Skeletal muscle tissue (tissue), 4 donors: Measurements from ENCODE around the gene ZNF277. TPM values are rescaled to one million over a fixed set of nuclear protein-coding genes. Genes with fewer than 3 reads are reported as not detected.

Experiments
- H3K27ac ChIP-seq: one replicate; pipeline ENCODE4 v1.7.0; 2013; ENCODE audit warnings: mild to moderate bottlenecking, low read depth, low read length, inconsistent platforms
- H3K27me3 ChIP-seq, 3 donors: one replicate each; pipeline ENCODE4 v1.7.0; 2013; ENCODE audit warnings: low read length in 3 of 3; ENCODE audit not compliant: control insufficient read depth in 3 of 3, insufficient read depth in 3 of 3
- H3K36me3 ChIP-seq, 3 donors: one replicate each; pipeline ENCODE4 v1.7.0; 2013; ENCODE audit warnings: low read length in 3 of 3; ENCODE audit not compliant: control insufficient read depth in 3 of 3, insufficient read depth in 3 of 3
- H3K4me1 ChIP-seq, 3 donors: one replicate each; pipeline ENCODE4 v1.7.0; 2013; ENCODE audit warnings: low read length in 3 of 3, mild to moderate bottlenecking in 3 of 3; ENCODE audit not compliant: control insufficient read depth in 3 of 3, insufficient read depth in 3 of 3
- H3K4me3 ChIP-seq, 3 donors: one replicate each; pipeline ENCODE4 v1.7.0; 2013; ENCODE audit warnings: low read length in 3 of 3
- H3K9ac ChIP-seq, 3 donors: one replicate each; pipeline ENCODE4 v1.7.0; 2013; ENCODE audit warnings: low read length in 3 of 3, mild to moderate bottlenecking in 3 of 3, moderate library complexity in 2 of 3, low read depth in 1 of 3
- H3K9me3 ChIP-seq, 3 donors: one replicate each; pipeline ENCODE4 v1.7.0; 2013; ENCODE audit warnings: low read length in 3 of 3; ENCODE audit not compliant: control insufficient read depth in 3 of 3
- total RNA-seq: library from RNA; depleted of rRNA; stranded (reverse); fragments of >200 nt; gene quantifications from one replicate; pipeline ENCODE4 v1.2.3, GENCODE V29; 2014
- donor health status: Osteomylitis.

ZNF277 gene
- total RNA-seq, 1 donor from 2014 or later, result 17.7 TPM

DNA sequence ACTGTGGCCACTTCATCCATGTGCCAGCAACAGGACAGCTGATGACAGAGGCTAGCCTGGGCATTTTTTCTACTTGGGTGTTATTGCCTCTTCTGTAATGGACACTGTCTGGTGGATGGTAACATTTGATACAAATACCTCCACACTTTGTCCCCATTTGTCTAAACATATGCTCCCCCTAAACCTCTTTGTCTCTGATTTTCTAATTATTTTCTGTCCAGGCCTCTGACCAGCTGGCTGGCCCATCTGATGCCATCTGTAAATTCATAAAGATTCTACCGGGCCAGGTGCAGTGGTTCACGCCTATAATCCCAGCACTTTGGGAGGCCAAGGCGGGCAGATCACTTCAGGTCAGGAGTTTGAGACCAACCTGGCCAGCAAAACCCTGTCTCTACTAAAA, 159.1 kb downstream of the ZNF277 start:
- no peaks in the 10 kb centered on the region for H3K36me3 ChIP-seq
- H3K9me3 ChIP-seq, result no peaks in the 10 kb centered on the region
- no peak overlapping the region for H3K4me3 ChIP-seq
- no peak overlapping the region for H3K9ac ChIP-seq
- peaks cover 0 to 4% (median 0%) of the 10 kb centered on the region in 3 donors for H3K4me1 ChIP-seq
- H3K27me3 ChIP-seq, result no peaks in the 10 kb centered on the region
- no peak overlapping the region for H3K27ac ChIP-seq

DNA sequence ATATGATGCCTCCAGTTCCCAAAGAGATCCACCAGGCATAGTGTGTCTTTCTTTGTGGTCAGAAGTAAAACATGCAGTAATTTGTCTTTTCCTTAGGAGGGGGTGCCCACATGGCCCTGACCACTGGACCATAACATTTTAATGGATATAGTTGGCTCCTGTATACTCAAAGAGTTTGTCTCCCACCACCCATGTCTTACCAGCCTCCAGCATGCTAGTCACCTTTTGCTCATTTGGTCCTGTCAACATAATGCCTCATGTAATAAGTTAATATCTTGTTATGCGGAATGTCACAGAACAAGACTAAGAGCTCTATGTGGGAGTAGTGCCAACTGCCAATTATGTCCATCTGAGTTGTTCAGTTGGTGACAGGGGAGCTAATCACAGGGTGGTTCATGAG, 160.4 kb downstream of the ZNF277 start:
- H3K36me3 ChIP-seq, result no peaks in the 10 kb centered on the region
- no peak overlapping the region for H3K27ac ChIP-seq
- H3K4me3 ChIP-seq, result no peak overlapping the region
- H3K9me3 ChIP-seq, result no peaks in the 10 kb centered on the region
- H3K27me3 ChIP-seq, result no peaks in the 10 kb centered on the region
- H3K9ac ChIP-seq, result no peak overlapping the region
- H3K4me1 ChIP-seq, result no peaks in the 10 kb centered on the region

GRCh38 chr7:112370436-112370835, 163.9 kb downstream of the ZNF277 start:
- no peaks in the 10 kb centered on the region for H3K36me3 ChIP-seq
- H3K27me3 ChIP-seq, result no peaks in the 10 kb centered on the region
- H3K27ac ChIP-seq, result no peak overlapping the region
- H3K9me3 ChIP-seq, result no peaks in the 10 kb centered on the region
- no peak overlapping the region for H3K4me3 ChIP-seq
- no peak overlapping the region for H3K9ac ChIP-seq
- no peaks in the 10 kb centered on the region for H3K4me1 ChIP-seq

GRCh38 chr7:112371701-112372100, 165.2 kb downstream of the ZNF277 start:
- Histone ChIP-seq H3K9ac (no peak overlapping the region), H3K27me3 (no peaks in the 10 kb centered on the region), H3K36me3 (no peaks in the 10 kb centered on the region), H3K9me3 (no peaks in the 10 kb centered on the region), H3K4me1 (no peaks in the 10 kb centered on the region), H3K27ac (no peak overlapping the region), H3K4me3 (no peak overlapping the region)

- no peaks in the 10 kb centered on the region for H3K9me3 ChIP-seq
- H3K4me3 ChIP-seq, result no peak overlapping the region
- H3K4me1 ChIP-seq, result no peaks in the 10 kb centered on the region
- no peak overlapping the region for H3K27ac ChIP-seq
- H3K27me3 ChIP-seq, result no peaks in the 10 kb centered on the region
- H3K9ac ChIP-seq, result no peak overlapping the region
- no peaks in the 10 kb centered on the region for H3K36me3 ChIP-seq
Observed at GRCh38 chr7:112372101-112372500, 165.6 kb downstream of the ZNF277 start.

DNA sequence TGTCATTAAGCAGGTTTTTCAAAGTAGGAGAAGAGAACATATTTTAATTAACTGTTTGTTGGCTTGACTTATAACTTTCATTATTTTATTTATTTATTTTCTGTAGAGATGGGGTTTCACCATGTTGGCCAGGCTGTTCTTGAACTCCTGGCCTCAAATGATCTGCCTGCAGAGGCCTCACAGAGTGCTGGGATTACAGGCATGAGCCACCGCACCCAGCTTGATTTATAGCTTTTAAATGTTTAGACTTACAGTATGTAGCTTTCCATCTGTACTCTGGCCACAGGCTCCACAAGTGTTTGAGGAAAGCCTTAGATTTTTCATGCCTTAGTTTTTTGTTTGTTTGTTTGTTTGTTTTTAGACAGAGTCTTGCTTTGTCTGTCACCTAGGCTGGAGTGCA, 171.1 kb downstream of the ZNF277 start:
- H3K4me1 ChIP-seq, result no peaks in the 10 kb centered on the region
- no peak overlapping the region for H3K9ac ChIP-seq
- no peaks in the 10 kb centered on the region for H3K9me3 ChIP-seq
- H3K36me3 ChIP-seq, result no peaks in the 10 kb centered on the region
- no peak overlapping the region for H3K27ac ChIP-seq
- no peaks in the 10 kb centered on the region for H3K27me3 ChIP-seq
- no peak overlapping the region for H3K4me3 ChIP-seq

- Histone ChIP-seq H3K27ac (no peak overlapping the region), H3K27me3 (no peaks in the 10 kb centered on the region), H3K4me1 (no peaks in the 10 kb centered on the region)
Observed at GRCh38 chr7:112381311-112382091, 175.0 kb downstream of the ZNF277 start.

GRCh38 chr7:112383671-112384417, 177.3 kb downstream of the ZNF277 start:
- Histone ChIP-seq H3K36me3 (no peaks in the 10 kb centered on the region), H3K27ac (no peak overlapping the region), H3K4me1 (no peaks in the 10 kb centered on the region), H3K27me3 (no peaks in the 10 kb centered on the region), H3K9me3 (no peaks in the 10 kb centered on the region), H3K4me3 (no peak overlapping the region), H3K9ac (no peak overlapping the region)

More at GRCh38 chr7:112381311-112382091, 175.0 kb downstream of the ZNF277 start:
- no peak overlapping the region for H3K4me3 ChIP-seq
- H3K36me3 ChIP-seq, result no peaks in the 10 kb centered on the region
- H3K9ac ChIP-seq, result no peak overlapping the region
- no peaks in the 10 kb centered on the region for H3K9me3 ChIP-seq

DNA sequence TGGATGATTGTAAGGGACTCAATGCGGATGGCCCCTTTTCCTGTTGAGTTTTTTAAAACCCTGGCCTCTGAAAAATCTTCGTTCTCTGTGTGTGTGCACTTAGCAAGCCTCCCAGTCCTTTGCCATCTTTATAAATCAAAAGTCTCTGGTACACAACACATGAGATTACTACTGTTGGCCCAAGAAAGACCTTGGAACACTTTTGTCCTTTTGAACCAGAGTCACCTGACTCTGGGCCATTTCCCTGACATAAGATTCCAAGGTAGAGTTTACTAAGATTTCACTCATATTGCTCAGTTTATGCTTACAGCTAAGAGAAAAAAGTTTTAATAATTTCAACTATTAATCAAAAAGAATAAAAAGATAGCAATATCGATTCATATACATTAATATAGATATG, 179.0 kb downstream of the ZNF277 start:
- Histone ChIP-seq H3K9me3 (no peaks in the 10 kb centered on the region), H3K27ac (no peak overlapping the region), H3K27me3 (no peaks in the 10 kb centered on the region), H3K9ac (no peak overlapping the region), H3K4me3 (no peak overlapping the region), H3K36me3 (no peaks in the 10 kb centered on the region), H3K4me1 (peaks cover 0 to under 1% (median 0%) of the 10 kb centered on the region in 3 donors)

DNA sequence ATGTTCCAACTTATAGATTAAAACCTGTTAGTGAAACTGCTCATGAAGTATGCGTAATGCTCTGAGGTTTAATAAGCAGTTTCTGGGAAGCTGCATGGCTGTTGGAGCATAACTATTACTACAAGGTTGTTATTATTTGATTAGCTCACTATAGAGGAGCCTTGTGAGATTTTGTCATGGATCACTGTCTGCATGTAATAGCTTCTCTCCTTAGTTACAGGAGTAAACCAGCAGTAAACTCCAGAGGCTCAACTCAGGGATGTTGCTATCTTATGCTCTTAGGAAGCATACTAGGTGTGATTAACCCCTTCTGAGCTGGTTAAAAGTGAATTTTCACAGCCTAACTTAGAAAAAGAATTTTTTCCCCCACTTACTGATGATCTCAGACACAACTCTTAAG, 180.1 kb downstream of the ZNF277 start:
- Histone ChIP-seq H3K27ac (no peak overlapping the region), H3K4me1 (peaks cover 0 to 5% (median 0%) of the 10 kb centered on the region in 3 donors), H3K27me3 (no peaks in the 10 kb centered on the region), H3K9ac (no peak overlapping the region), H3K36me3 (no peaks in the 10 kb centered on the region), H3K9me3 (no peaks in the 10 kb centered on the region), H3K4me3 (no peak overlapping the region)
